Hindlimb muscle (tissue), 1 donor: ENCODE results near the gene TM9SF1. TPM values are rescaled to one million over a fixed set of nuclear protein-coding genes. Genes with fewer than 3 reads are reported as not detected.
A peak's percentile ranks its signal among the peaks of the same experiment; 100 is the strongest.
"Not testable (repeated sequence)": the region's sequence is repeated elsewhere in the genome, so short reads cannot be mapped to it uniquely, and the experiment has no call there.

Experiments used
- DNase-seq: peaks from one replicate; pipeline ENCODE4 v3.0.0-alpha.2; 2013
- polyA plus RNA-seq: library from polyadenylated mRNA; unstranded; fragments of 120-200 nt; gene quantifications from one replicate; pipeline ENCODE4 v1.2.1, GENCODE V29; 2013; ENCODE audit not compliant: insufficient read length

The TM9SF1 gene
- polyA plus RNA-seq, 1 donor, result 18.6 TPM

DNA sequence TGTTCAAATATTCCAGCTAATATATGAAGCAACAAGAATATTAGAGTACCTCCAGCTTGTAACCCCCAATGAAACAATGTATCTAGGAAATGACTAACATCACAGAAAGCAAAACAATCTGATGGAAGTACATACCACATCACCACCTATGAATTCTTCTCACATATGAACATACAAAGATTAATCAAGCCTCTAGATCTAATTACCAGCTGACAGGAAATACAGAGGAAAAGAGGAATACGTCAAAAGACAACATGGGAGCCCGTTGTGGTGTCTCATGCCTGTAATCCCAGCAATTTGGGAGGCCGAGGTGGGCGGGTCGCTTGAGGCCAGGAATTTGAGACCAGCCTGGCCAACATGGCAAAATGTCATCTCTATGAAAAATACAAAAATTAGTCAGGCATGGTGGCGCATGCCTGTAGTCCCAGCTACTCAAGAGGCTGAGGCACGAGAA lies 29.4 kb upstream of the TM9SF1 start:
- no peak for DNase-seq

DNA sequence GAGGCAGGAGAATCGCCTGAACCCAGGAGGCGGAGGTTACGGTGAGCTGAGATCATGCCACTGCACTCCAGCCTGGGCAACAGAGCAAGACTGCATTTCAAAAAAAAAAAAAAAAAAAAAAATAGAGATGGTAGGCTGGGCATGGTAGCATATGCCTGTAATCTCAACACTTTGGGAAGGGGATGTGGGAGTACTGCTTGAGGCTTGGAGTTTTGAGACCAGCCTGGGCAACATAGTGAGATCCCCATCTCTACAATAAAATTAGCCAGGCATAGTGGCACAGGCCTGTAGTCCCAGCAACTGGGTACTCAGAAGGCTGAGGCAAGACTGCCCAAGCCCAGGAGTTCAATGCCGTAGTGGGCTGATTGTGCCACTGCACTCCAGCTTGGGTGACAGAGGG lies 27.7 kb upstream of the TM9SF1 start:
- DNase-seq, result not testable (repeated sequence)

DNA sequence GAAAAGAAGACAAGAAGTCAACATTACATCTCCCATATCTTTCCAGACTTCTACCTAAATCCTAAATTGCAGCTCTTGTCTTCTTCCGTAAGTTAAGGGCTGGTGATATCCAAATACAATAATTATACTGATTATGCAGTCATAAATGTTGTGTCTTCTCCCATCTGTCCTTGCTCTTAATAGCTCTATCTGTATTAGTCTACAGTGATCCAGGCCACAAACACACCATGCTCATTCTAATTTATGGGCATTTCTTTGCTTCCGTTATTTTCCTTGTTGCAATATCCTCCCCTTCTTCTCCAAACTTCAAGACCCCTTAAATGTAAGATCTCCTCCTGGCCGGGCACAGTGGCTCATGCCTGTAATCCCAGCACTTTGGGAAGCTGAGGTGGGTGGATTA lies 24.3 kb upstream of the TM9SF1 start:
- no peak for DNase-seq

DNA sequence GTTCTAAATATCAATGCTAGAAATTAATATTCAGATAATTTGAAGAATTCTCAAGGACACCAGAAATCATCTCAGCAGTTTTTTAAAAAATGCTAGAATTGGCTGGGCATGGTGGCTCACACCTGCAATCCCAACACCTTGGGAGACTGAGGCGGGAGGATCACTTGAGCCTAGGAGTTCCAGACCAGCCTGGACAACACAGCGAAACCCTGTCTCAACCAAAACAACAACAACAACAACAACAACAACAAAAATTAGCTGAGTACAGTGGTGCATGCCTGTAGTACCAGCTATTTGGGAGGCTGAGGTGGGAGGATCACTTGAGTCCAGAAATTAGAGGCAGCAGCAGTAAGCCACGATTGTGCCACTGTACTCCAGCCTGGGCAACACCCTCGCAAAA lies 23.8 kb upstream of the TM9SF1 start:
- DNase-seq, result no peak

DNA sequence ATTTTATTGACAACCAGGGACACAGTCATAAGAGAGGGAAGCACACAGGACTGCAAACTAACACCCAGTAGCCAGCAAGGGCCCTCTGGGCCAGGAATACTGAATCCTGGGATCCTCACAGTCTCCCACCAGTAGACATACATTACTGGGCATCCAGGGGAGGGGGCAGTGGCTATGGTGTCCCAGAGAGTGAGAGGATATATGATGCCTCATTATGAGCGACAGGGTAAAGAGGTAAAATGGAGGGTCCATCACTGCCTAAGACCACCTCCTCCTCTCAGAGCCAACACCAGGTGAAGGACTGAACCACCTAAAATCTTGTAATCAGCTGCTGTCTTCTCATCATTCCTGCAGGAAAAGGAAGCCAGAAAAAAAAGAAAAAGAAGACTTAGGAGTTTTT lies 21.6 kb upstream of the TM9SF1 start:
- not testable (repeated sequence) for DNase-seq

DNA sequence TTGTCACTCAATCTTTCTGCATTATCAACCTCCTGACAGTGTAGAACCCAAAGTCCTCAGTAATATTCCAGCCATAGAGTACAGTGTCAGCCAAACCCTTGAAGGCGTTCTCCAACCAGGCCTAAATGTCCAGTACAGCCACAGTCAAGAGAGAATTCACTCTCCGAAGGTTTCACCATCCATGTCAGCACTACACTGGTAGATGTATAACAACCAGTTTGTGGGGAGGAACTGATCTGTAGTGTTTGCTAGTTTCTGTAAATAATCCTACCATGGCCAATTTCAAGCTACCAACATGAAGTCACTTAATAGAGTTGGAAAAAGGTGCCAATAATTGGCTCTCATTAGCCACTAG lies 21.1 kb upstream of the TM9SF1 start:
- no peak for DNase-seq

DNA sequence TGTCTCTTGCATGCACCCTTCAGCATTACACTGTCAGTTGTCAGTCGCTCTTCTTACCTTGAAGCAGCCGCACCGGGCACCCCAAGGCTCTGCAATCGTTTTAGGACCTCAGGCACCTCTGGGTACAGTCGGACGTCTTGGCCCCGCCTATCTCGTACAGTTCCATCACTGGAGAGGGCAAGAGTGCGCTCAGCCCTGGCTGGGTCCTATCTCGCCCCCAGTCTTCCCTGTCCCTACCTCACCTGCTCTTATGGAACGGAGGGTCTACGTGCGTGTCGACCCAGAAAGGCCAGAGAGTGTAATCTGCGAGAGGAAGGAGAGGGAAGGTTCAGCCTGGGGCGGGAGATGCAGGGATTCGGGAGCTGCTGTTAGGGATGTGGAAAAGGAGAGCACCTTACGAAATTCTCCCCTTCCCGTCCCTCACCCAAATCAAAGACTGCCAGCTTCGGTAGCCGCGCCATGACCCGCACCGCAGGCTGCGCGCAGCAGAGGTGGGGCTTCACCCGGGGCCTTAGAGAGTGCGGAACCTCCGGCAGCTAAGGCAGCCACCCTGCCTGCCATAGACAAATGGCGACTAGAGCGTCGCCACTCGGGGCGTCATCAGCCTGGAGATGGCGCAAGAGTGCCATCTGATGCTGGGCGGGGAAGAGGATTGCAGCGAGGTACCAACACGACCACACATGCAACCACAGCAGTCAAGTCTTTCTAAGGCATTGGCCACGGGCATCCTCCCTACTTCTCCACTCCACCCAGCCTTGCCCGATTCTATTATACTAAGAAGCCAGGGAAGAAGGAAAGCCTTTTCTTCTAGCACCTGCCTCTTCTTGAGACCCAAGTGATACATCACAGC lies 20.5 kb upstream of the TM9SF1 start, which contains the start of gene MDP1:
MDP1 (minus strand) TSS at position 572 of the 850 bp plus-strand sequence; CDS start at position 461, 111 bp downstream.
- peak; percentile 90 for DNase-seq

DNA sequence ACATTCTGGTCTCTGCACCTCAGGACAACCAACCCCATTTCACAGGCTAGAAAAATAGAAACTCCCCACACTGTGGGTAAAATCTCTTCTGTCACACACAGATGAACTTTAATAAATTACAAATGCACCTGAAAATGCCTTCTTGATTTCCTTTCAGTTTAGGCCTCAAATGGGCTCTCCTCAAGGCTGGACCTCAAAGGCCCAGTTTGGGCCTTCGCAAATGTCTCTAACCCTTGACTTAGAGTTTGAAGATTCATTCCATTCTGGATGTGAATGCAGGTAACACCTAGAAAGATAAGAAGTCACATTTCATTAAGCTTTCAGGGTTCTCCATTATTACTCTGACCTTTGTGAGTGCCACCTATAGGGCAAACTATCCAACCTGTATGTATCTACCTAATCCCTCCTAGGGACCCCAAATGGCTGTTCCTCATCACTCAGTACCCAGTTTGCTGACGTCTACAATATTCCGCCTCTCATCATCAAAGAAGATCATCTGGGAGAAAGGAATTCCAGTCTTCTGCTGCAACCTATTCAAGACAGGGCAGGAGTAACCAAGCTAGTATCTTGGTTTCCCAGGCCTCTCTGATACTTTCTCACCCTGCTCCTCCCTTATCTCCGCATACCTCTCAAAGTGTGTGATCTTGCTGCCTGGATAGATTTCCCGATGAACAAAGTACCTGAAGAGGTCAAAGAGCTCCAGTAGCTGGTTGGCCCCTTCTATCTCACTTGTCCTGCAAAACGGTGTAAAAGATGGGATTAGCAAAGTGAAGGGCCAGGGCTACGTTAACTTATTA lies 18.8 kb upstream of the TM9SF1 start:
- no peak for DNase-seq

DNA sequence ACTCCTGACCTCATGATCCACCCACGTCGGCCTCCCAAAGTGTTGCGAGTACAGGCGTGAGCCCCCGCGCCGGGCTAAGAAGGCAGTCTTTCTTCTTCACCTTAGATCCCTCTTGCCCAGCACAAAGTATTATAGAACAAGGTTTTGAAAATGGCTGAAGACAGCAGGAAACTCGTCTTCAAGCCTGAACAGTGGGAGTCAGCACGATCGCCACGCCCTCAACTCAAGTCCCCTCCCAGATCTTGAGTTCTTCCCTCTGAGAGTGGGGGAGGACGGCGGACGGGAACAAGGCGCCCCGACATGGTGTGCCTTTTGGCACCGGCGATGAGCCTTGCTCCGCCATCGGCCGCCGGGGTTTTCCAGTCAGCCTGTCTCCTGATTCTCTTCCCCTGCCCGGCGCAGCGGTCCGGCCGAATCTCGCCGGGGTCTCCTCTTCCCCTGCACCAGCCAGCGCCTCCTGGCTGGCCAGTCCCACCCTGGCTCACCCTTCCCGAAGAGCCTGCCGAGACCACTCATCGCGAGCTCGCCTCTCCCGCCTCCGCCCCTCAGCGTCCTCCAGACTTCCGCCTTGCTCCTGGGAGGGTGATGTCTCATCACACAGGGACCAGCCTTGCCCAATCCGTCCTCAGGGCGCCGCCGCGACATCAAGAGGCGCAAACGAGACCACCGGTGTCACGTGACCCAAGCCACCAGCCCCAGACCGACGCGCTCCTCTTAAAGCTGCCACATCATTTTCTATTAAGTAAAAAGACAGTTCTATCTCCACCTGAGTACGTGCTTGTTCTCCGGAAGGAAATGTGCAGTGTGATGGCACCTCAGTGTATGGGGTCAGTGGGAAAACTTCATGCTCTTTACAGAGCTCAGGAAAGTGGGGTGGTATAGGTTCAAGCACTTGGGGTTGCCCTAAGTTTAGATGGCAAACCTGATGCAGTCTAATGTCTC lies 18.0 kb upstream of the TM9SF1 start, which contains the start of gene CHMP4A:
CHMP4A (minus strand) TSS at position 565 of the 942 bp plus-strand sequence; CDS start at position 516, 49 bp downstream.
- DNase-seq, result peak; percentile 96

DNA sequence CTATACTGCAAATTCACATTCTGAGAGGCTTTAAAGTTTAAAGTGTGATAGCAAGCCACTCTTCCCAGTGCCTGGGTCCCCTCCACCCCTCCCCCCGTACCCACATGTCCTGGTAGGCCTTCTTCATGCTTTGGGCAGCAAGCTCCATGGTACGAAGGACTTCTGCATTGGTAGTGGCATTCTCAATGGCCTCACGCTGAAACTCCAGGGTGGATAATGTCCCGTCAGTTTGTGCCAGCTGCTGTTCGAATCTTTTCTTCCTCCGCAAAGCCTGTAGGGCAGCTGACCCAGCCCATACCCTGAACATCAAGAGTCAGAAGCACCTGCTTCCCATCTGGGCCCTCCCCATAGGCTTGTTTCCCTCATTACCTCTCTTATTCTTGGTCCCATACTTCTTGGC lies 16.1 kb upstream of the TM9SF1 start:
- no peak for DNase-seq

DNA sequence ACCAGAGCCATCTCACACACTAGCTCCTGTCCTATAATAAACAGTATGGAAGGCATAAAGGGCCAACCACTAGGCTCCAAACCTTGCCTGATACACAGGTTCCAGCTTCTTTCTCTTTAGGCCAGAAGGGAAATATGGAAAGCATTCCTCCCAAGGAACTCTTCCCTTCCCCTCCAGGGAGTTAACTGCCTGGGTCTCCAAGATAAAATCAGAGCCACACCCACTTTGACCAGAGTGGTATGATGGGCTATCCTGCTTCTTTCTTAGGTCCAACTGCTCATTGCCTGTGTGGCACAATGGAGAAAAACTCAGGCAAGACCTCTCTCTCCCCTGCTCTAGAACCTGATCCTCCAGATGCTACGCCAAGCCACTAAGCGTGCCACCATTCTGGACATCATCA lies 12.4 kb upstream of the TM9SF1 start:
- no peak for DNase-seq

DNA sequence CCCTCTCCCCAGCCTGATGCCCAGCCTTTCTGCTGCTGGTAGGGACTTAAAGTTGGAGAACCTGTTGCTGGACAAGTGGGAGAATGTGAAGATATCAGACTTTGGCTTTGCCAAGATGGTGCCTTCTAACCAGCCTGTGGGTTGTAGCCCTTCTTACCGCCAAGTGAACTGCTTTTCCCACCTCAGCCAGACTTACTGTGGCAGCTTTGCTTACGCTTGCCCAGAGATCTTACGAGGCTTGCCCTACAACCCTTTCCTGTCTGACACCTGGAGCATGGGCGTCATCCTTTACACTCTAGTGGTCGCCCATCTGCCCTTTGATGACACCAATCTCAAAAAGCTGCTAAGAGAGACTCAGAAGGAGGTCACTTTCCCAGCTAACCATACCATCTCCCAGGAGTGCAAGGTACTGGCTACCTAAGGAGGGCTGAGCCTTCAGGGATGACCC lies 11.9 kb upstream of the TM9SF1 start:
- DNase-seq, result no peak

DNA sequence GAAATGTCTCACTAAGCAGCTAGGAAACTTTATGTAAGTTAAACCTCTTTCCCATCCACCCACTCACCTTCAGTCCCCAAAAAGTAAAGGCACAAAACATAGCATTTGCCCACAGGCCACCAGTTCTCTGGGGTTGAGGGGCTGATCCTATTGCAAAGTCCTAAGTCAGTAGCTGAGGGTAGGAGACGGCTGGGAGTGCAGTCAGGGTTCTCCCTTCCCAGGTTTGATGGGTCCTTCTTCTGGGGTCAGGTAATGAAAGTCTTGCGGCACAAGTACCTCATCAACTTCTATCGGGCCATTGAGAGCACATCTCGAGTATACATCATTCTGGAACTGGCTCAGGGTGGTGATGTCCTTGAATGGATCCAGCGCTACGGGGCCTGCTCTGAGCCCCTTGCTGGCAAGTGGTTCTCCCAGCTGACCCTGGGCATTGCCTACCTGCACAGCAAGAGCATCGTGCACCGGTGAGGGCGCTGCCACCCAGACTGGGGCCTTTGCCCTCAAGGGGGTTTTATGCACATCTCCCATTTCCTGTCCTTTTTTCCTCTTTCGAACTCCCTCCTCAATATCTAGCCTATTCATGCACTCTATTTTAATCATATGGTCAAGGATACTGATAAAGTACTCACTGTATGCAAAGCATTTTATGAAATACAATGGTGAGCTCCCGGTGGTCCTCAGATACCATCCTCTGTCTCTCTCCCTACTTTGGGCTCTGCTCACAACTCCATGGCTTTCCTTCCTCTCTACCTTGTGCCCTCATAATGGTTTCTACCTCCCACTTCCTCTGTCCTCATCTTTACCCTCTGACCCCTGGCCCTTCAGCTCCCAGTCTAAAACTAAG lies 11.2 kb upstream of the TM9SF1 start:
- DNase-seq, result no peak

DNA sequence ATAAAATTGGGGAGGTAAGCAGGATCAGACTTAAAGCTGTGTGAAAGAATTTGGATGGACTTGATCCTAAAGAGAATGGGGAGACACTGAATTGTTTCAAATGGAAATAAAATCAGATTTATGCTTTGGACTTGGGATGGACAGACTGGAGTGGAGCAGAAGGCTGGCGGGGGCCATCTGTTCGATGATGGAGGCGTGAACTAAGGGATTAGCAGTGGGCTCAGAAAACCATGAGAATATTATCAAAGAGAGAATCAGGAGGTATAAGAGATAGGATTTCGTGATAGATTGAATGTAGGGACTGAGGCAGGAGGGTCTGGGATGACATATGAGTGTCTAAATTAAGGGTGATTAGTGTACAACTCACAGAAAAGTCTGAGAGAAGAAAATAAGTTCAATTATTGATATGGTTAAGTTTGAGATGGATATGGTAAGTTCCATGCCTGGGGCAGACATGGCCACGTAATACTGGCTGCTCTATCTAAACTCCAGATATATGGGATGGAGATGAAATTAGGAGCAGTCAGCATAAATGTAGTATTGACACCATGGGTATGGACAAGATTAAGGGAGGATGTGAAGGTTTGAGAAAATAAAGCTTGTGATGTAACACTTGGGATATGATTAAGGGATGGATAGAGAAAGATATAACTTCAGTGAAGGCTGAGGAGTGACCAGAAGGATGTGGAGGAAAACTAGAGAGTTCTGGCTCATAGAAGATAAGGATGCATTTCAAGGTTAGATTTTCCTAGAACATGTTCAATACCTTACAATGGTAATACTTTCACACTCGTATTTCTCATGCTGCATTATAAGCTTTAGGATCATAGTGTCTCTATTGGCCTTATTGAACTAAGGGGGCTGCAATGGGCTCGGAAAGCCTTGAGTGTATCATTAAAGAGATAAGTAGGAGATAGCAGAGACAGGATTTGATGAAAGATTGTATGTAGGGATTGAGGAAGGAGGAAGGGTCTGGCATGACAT lies 9.2 kb upstream of the TM9SF1 start:
- DNase-seq, result no peak

DNA sequence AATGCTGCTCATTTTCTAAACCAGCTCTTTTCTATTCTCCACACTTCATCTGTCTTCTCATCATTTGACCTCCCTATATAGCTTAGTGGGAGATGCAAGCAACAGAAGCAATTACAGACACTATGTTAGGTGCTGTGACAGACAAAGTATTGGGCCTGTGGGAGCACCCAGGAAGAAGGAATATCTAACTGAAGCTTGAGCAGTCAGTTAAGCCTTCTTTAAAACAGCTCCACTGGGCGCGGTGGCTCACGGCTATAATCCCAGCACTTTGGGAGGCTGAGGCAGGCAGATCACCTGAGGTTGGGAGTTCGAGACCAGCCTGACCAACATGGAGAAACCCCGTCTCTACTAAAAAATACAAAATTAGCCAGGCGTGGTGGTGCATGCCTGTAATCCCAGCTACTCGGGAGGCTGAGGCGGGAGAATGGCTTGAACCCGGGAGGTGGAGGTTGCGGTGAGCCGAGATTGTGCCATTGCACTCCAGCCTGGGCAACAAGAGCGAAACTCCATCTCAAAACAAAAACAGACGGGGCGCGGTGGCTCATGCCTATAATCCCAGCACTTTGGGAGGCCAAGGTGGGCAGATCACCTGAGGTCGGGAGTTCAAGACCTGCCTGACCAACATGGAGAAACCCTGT lies 8.1 kb upstream of the TM9SF1 start:
- not testable (repeated sequence) for DNase-seq

DNA sequence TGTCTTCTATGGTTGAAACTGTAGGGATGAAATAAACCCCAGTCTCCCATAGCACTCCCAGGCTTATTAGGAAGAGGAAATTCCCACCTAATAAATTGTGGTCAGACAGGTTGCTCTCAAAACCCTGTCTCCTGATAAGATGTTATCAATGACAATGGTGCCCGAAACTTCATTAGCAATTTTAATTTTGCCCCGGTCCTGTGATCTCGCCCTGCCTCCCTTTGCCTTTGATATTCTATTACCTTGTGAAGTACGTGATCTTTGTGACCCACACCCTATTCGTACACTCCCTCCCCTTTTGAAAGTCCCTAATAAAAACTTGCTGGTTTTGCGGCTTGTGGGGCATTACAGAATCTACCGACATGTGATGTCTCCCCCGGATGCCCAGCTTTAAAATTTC lies 7.3 kb upstream of the TM9SF1 start:
- DNase-seq, result not testable (repeated sequence)

DNA sequence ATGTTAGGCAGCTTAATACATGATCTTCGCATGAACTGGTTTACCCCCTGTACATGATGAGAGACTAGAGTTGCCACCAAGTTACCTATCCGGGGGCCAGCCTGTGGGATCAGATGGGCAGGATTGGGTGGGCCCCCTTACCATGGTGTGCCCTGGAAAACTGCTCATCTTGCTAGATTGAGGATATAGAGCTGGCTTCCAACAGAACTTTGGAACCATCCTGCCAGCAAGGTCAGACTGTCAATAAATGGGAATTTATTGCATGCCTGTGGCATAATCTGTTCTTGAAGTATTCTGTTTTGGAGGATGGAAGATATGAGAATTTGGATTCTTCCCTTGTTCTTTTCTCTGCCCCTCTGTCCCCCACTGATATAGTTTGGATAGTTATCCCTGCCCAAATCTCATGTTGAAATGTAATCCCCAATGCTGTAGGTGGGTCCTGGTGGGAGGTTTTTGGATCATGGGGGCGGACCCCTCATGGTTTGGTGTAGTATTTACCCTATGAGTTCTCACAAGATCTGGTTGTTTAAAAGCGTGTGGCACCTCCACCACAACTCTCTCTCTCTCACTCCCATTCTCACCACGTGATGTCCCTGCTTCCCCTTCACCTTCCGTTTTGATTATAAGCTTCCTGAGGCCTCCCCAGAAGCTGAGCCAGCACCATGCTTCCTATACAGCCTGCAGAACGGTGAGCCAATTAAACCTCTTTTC lies 3.7 kb upstream of the TM9SF1 start:
- no peak for DNase-seq

DNA sequence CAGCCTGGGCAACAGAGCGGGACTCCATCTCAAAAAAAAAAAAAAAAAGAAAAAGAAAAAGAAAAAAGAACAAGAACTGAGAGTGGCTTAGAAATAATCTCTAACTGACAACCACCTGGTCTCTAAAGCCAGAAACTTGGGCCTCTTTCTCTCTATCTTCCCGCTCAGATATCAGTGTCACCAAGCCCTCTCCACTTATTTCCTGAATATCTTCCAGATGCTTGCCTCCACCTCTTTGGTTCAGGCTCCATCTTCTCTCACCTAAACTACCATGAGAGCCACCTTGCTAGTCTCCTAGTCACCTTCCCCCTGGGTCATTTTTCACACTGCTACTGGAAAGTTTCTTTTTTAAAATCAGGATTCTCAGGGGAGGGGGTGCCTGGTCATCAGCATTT lies 1.8 kb upstream of the TM9SF1 start:
- no peak for DNase-seq
